ENCODE results near the gene TXNDC5.

Gene TXNDC5

GRCh38 chr6:7846966-7847818, 63.4 kb downstream of the TXNDC5 start:
- H3K27ac ChIP-seq, result no peak overlapping the region
- no peak overlapping the region for H3K4me3 ChIP-seq
- H3K9ac ChIP-seq (ENCODE audit: insufficient read length), result no peak overlapping the region
- H3K36me3 ChIP-seq (ENCODE audit: insufficient read depth, low read length), result no peaks in the 10 kb centered on the region
- no peak for TF ChIP-seq POLR2AphosphoS5 (IDR thresholded peaks at IDR 0.05; ENCODE audit: borderline replicate concordance, low read depth, low read length)
- DNase-seq (ENCODE audit: low read depth, low spot score), result no peak
- peaks cover 7% of the 10 kb centered on the region; the same call in 1 of the 2 replicates for H3K9me3 ChIP-seq (ENCODE audit: low read depth, low read length)

GRCh38 chr6:7841781-7842468, 68.7 kb downstream of the TXNDC5 start:
- TF ChIP-seq POLR2AphosphoS5 (IDR thresholded peaks at IDR 0.05; ENCODE audit: borderline replicate concordance, low read depth, low read length), result no peak
- no peak for TF ChIP-seq FOXP2 (optimal IDR thresholded peaks at IDR 0.05; ENCODE audit: control extremely low read depth, extremely low read length, insufficient read depth)
- TF ChIP-seq EZH2 (IDR thresholded peaks at IDR 0.05), result no peak
- no peaks in the 10 kb centered on the region for H3K36me3 ChIP-seq (ENCODE audit: insufficient read depth, low read length)
- H3K27ac ChIP-seq, result no peak overlapping the region
- no peaks in the 10 kb centered on the region for H3K9me3 ChIP-seq (ENCODE audit: low read depth, low read length)
- DNase-seq (ENCODE audit: low read depth, low spot score), result no peak
- no peak overlapping the region for H3K4me3 ChIP-seq
- H3K9ac ChIP-seq (ENCODE audit: insufficient read length), result no peak overlapping the region

GRCh38 chr6:7836371-7837026, 74.1 kb downstream of the TXNDC5 start:
- no peaks in the 10 kb centered on the region for H3K9me3 ChIP-seq (ENCODE audit: low read depth, low read length)
- DNase-seq (ENCODE audit: low read depth, low spot score), result no peak
- no peak overlapping the region for H3K27ac ChIP-seq
- no peak overlapping the region for H3K4me3 ChIP-seq
- no peaks in the 10 kb centered on the region for H3K36me3 ChIP-seq (ENCODE audit: insufficient read depth, low read length)
- TF ChIP-seq POLR2AphosphoS5 (IDR thresholded peaks at IDR 0.05; ENCODE audit: borderline replicate concordance, low read depth, low read length) (no peak), EZH2 (IDR thresholded peaks at IDR 0.05) (no peak), FOXP2 (optimal IDR thresholded peaks at IDR 0.05; ENCODE audit: control extremely low read depth, extremely low read length, insufficient read depth) (no peak)
- H3K9ac ChIP-seq (ENCODE audit: insufficient read length), result no peak overlapping the region

- Histone ChIP-seq H3K27ac (no peak overlapping the region), H3K9ac (ENCODE audit: insufficient read length) (no peak overlapping the region), H3K4me3 (no peak overlapping the region), H3K9me3 (ENCODE audit: low read depth, low read length) (no peaks in the 10 kb centered on the region), H3K36me3 (ENCODE audit: insufficient read depth, low read length) (no peaks in the 10 kb centered on the region)
- no peak for TF ChIP-seq EZH2 (IDR thresholded peaks at IDR 0.05)
- no peak for TF ChIP-seq FOXP2 (optimal IDR thresholded peaks at IDR 0.05; ENCODE audit: control extremely low read depth, extremely low read length, insufficient read depth)
- no peak for TF ChIP-seq POLR2AphosphoS5 (IDR thresholded peaks at IDR 0.05; ENCODE audit: borderline replicate concordance, low read depth, low read length)
- DNase-seq (ENCODE audit: low read depth, low spot score), result no peak
These were observed 76.9 kb downstream of the TXNDC5 start for GRCh38 chr6:7833751-7834070.

- Histone ChIP-seq H3K4me3 (no peak overlapping the region), H3K9me3 (ENCODE audit: low read depth, low read length) (no peaks in the 10 kb centered on the region), H3K27ac (no peak overlapping the region), H3K36me3 (ENCODE audit: insufficient read depth, low read length) (no peaks in the 10 kb centered on the region), H3K9ac (ENCODE audit: insufficient read length) (no peak overlapping the region)
- DNase-seq (ENCODE audit: low read depth, low spot score), result no peak
- TF ChIP-seq EZH2 (IDR thresholded peaks at IDR 0.05) (no peak), FOXP2 (optimal IDR thresholded peaks at IDR 0.05; ENCODE audit: control extremely low read depth, extremely low read length, insufficient read depth) (no peak), POLR2AphosphoS5 (IDR thresholded peaks at IDR 0.05; ENCODE audit: borderline replicate concordance, low read depth, low read length) (no peak)
These were observed 77.5 kb downstream of the TXNDC5 start for GRCh38 chr6:7832904-7833750.

Data from SK-N-MC (cell line).